DOHH2 (cell line): Measurements from ENCODE around the gene CASP8.

ENCODE experiments used
- EZH2phosphoT487 ChIP-seq: fragments of 200-600 bp; sonication (generic); IDR thresholded peaks from 2 replicates; pipeline ENCODE4 v1.6.1; 2017; ENCODE audit warnings: borderline replicate concordance, mild to moderate bottlenecking, antibody characterized with exemption, low read length, moderate library complexity, mixed read lengths
- TF ChIP-seq, protein P1 (sequence below): fragments of 200-600 bp; sonication (generic); IDR thresholded peaks from one replicate; pipeline ENCODE4 v1.5.1; 2014; ENCODE audit warnings: antibody characterized with exemption, mild to moderate bottlenecking, low read depth, low read length; ENCODE audit not compliant: poor library complexity, severe bottlenecking

DNA sequence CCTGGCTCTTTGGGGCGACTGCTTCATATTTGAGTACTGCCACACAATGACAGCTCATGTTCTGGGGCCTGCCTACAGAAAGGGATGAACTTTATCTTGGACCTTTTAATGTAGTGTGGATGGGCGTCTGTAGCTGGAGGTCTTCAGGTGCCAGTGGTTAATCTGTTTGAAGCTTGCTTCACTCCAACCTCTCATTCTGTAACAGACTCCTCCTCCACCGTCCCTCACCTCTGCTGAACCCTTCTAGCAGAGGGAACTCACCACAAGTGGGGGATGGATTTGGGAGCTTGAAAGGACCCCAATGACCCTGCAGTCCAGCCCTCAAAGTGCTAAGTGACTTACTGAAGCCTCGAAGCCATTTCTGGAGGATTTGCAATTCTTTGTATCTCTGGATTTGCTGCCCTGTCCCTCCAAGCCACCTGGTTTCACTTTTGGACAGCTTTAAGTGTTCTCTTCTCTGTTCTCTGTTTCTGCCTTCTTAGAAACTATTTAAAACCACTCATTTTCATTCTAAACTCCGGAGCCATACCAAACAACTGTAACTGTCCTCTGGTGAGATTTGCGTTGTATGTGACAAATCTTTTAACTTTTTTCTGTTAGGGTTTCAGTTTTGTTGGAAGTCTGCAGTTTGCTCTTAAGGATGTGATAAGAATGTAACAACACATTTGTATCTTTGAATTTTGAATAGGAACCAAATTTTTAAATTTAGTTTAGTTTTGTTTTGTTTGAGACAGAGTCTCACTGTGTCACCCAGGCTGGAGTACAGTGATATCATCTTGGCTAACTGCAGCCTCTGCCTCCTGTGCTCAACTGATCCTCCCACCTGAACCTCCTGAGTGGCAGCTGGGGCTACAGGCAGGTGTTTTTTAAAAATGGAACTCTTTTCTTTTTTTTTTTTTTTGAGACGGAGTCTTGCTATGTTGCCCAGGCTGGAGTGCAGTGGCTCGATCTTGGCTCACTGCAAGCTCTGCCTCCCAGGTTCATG lies 37.0 kb upstream of the CASP8 start:
- TF ChIP-seq, protein P1, sequence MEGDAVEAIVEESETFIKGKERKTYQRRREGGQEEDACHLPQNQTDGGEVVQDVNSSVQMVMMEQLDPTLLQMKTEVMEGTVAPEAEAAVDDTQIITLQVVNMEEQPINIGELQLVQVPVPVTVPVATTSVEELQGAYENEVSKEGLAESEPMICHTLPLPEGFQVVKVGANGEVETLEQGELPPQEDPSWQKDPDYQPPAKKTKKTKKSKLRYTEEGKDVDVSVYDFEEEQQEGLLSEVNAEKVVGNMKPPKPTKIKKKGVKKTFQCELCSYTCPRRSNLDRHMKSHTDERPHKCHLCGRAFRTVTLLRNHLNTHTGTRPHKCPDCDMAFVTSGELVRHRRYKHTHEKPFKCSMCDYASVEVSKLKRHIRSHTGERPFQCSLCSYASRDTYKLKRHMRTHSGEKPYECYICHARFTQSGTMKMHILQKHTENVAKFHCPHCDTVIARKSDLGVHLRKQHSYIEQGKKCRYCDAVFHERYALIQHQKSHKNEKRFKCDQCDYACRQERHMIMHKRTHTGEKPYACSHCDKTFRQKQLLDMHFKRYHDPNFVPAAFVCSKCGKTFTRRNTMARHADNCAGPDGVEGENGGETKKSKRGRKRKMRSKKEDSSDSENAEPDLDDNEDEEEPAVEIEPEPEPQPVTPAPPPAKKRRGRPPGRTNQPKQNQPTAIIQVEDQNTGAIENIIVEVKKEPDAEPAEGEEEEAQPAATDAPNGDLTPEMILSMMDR: no peak
- TF ChIP-seq EZH2phosphoT487: no peak
